ENCODE results near the gene MED1. TPM values are rescaled to one million over a fixed set of nuclear protein-coding genes. Genes with fewer than 3 reads are reported as not detected.

Gene MED1
- total RNA-seq, 1 donor from 2014 or later: 45.9 TPM

DNA sequence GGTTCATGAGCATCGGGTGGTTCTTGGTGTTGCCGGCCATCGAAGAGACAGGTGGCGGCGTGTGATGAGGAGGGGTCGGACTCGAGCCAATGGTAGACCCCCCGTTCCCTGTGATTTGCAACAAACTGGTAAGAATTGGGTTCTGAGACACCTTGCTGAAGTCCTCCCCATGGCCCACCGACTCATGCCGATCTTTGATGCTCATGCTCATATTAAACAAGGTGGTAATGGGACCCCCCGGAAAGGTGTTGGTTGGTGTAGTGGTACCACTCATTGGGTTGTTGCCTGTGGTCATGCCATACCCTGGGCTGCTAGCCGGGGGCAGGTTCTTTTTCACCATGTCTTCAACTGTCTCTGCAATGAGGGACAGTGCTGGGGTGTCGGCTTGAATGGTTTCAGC lies 40.8 kb downstream of the MED1 start:
- no peak overlapping the region for H3K4me3 Mint-ChIP-seq (ENCODE audit: unreplicated experiment)
- peaks cover under 1% of the 10 kb centered on the region for H3K4me1 Mint-ChIP-seq (ENCODE audit: unreplicated experiment)
- H3K36me3 Mint-ChIP-seq (ENCODE audit: unreplicated experiment): peaks cover 43% of the 10 kb centered on the region
- TF ChIP-seq, protein P1, sequence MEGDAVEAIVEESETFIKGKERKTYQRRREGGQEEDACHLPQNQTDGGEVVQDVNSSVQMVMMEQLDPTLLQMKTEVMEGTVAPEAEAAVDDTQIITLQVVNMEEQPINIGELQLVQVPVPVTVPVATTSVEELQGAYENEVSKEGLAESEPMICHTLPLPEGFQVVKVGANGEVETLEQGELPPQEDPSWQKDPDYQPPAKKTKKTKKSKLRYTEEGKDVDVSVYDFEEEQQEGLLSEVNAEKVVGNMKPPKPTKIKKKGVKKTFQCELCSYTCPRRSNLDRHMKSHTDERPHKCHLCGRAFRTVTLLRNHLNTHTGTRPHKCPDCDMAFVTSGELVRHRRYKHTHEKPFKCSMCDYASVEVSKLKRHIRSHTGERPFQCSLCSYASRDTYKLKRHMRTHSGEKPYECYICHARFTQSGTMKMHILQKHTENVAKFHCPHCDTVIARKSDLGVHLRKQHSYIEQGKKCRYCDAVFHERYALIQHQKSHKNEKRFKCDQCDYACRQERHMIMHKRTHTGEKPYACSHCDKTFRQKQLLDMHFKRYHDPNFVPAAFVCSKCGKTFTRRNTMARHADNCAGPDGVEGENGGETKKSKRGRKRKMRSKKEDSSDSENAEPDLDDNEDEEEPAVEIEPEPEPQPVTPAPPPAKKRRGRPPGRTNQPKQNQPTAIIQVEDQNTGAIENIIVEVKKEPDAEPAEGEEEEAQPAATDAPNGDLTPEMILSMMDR (IDR thresholded peaks at IDR 0.05): no peak
- H3K27me3 Mint-ChIP-seq (ENCODE audit: unreplicated experiment): no peaks in the 10 kb centered on the region
- H3K9me3 Mint-ChIP-seq (ENCODE audit: unreplicated experiment): no peaks in the 10 kb centered on the region
- no peak overlapping the region for H3K27ac Mint-ChIP-seq (ENCODE audit: unreplicated experiment)
- no peak for DNase-seq (ENCODE audit: extremely low spot score, unreplicated experiment)

- Mint-ChIP-seq H3K36me3 (ENCODE audit: unreplicated experiment) (peaks cover 33% of the 10 kb centered on the region), H3K27ac (ENCODE audit: unreplicated experiment) (no peak overlapping the region), H3K4me1 (ENCODE audit: unreplicated experiment) (peaks cover 5% of the 10 kb centered on the region), H3K4me3 (ENCODE audit: unreplicated experiment) (no peak overlapping the region), H3K27me3 (ENCODE audit: unreplicated experiment) (no peaks in the 10 kb centered on the region), H3K9me3 (ENCODE audit: unreplicated experiment) (no peaks in the 10 kb centered on the region)
- TF ChIP-seq, protein P1 (IDR thresholded peaks at IDR 0.05): no peak
- no peak for DNase-seq (ENCODE audit: extremely low spot score, unreplicated experiment)
Measured at GRCh38 chr17:39408360-39408759, 42.7 kb downstream of the MED1 start.

DNA sequence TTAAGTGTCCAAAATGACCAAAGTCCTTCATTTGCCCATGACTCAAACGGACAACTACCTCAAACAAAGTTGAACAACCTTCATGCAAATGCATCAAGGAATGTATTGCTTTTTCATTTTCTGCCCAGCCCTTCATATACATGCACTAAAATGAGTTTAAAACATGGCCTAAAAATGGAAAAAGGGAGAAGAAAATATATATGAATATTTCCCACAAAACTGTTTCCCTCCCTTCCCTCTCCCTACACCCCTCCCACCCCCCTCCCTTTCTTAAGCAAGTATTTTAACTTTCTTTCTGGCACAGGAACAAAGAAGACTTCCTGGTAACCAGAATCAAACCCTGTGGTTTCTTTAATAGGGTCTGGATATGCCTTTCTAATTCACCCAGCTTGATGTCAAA lies 44.1 kb downstream of the MED1 start:
- Mint-ChIP-seq H3K36me3 (ENCODE audit: unreplicated experiment) (peaks cover 33% of the 10 kb centered on the region), H3K4me1 (ENCODE audit: unreplicated experiment) (peaks cover 10% of the 10 kb centered on the region), H3K9me3 (ENCODE audit: unreplicated experiment) (no peaks in the 10 kb centered on the region), H3K27me3 (ENCODE audit: unreplicated experiment) (no peaks in the 10 kb centered on the region), H3K27ac (ENCODE audit: unreplicated experiment) (no peak overlapping the region), H3K4me3 (ENCODE audit: unreplicated experiment) (no peak overlapping the region)
- TF ChIP-seq, protein P1 (IDR thresholded peaks at IDR 0.05): no peak
- DNase-seq (ENCODE audit: extremely low spot score, unreplicated experiment): no peak

DNA sequence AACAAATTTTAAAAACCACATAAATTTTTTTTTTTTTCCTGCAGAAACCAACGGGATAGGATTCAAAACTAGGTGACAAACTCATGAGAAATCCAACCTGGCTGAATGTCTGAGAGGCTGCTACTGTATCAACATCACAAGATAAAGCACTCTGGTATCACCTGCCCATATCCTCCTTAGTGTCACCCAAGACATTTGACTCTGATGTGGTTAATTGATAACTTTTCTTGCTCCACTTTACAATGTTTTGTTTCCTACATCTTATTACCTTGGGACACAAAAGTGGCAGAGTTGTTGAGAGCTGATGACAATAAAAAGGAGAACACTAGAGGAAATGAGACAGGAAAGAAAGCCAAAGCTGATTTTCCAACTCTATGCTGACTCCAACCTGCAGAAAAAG lies 45.6 kb downstream of the MED1 start:
- TF ChIP-seq, protein P1 (IDR thresholded peaks at IDR 0.05): no peak
- Mint-ChIP-seq H3K27me3 (ENCODE audit: unreplicated experiment) (no peaks in the 10 kb centered on the region), H3K4me1 (ENCODE audit: unreplicated experiment) (peaks cover 11% of the 10 kb centered on the region), H3K4me3 (ENCODE audit: unreplicated experiment) (no peak overlapping the region), H3K27ac (ENCODE audit: unreplicated experiment) (no peak overlapping the region), H3K9me3 (ENCODE audit: unreplicated experiment) (no peaks in the 10 kb centered on the region), H3K36me3 (ENCODE audit: unreplicated experiment) (peaks cover 25% of the 10 kb centered on the region)
- no peak for DNase-seq (ENCODE audit: extremely low spot score, unreplicated experiment)

DNA sequence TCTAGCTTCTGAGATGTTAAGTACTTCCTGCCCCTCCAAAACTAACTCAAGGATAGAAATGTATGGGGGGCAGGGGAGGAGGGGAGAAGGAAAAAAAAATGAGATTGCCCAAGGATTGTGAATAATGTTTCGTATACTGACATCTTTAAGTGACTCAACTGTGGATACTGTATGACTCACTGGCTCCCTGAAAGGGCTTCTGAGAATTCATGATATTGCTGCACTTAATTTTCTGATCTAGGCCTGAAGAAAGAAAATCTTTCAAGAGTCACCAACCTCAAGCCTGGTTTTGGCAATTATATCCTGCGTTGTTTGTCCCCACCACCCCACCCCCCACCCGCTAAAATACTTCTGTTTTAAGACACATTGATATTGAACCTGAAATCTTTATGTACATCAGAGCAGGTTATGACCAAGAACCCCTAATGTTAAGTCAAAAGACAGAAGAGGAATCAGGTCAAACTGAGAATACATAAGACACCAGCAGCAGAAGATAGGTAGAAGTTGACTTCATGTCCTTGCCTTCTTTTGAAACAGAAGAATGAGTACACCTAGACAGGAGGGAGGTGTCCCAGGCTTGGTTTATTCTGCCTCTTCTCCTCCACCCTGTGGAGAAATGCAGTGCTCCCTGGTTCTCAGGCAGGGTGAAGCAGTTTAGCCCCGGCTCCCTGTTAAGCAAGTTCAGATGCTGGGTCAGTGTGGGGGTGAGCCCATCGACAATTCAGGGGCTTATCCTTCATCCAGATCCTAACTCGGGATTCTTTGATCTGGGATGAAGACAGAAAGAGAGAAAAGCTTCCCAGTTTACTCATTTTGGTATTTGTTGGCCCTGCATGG lies 46.3 kb downstream of the MED1 start:
- Mint-ChIP-seq H3K4me3 (ENCODE audit: unreplicated experiment) (no peak overlapping the region), H3K27me3 (ENCODE audit: unreplicated experiment) (no peaks in the 10 kb centered on the region), H3K36me3 (ENCODE audit: unreplicated experiment) (peaks cover 18% of the 10 kb centered on the region), H3K9me3 (ENCODE audit: unreplicated experiment) (no peaks in the 10 kb centered on the region), H3K4me1 (ENCODE audit: unreplicated experiment) (peaks cover 18% of the 10 kb centered on the region), H3K27ac (ENCODE audit: unreplicated experiment) (no peak overlapping the region)
- TF ChIP-seq, protein P1 (IDR thresholded peaks at IDR 0.05): no peak
- DNase-seq (ENCODE audit: extremely low spot score, unreplicated experiment): no peak

Data from osteocyte (in vitro differentiated cells).